HAP-1 (cell line): ENCODE data around the gene CDY2A.
"Not testable (repeated sequence)": the region's sequence is repeated elsewhere in the genome, so short reads cannot be mapped to it uniquely, and the experiment has no call there.

ENCODE experiments used
- DNase-seq, 2 experiments: peaks; one replicate each; pipeline ENCODE4 v3.0.0-alpha.2; 2016 to 2020; ENCODE audit warnings: low spot score in 2 of 2
- H3K27me3 ChIP-seq: fragments of 250-450 bp; sonication (Bioruptor Pico); 2 replicates; pipeline ENCODE4 v1.5.1; 2020; ENCODE audit warnings: low read depth, mild to moderate bottlenecking, moderate library complexity
- H3K36me3 ChIP-seq: fragments of 250-450 bp; sonication (Bioruptor Pico); replicated peaks from 2 replicates; pipeline ENCODE4 v1.5.1; 2020; ENCODE audit warnings: mild to moderate bottlenecking
- H3K4me1 ChIP-seq: fragments of 250-450 bp; sonication (Bioruptor Pico); 2 replicates; pipeline ENCODE4 v1.5.1; 2020; ENCODE audit warnings: mild to moderate bottlenecking
- H3K4me3 ChIP-seq: fragments of 250-450 bp; sonication (Bioruptor Pico); 2 replicates; pipeline ENCODE4 v1.5.1; 2020; ENCODE audit warnings: mild to moderate bottlenecking, moderate library complexity
- H3K9me3 ChIP-seq: fragments of 250-450 bp; sonication (Bioruptor Pico); 2 replicates; pipeline ENCODE4 v1.5.1; 2020; ENCODE audit warnings: mild to moderate bottlenecking, moderate library complexity
- in situ Hi-C: fragments of 300-500 bp; cut with MboI; formaldehyde crosslinking; loops from 3 replicates; pipeline ENCODE4 v1.14.3; 2020; ENCODE audit warnings: low sequenced_read_pairs, inconsistent platforms, mixed read lengths

Gene CDY2A, protein sequence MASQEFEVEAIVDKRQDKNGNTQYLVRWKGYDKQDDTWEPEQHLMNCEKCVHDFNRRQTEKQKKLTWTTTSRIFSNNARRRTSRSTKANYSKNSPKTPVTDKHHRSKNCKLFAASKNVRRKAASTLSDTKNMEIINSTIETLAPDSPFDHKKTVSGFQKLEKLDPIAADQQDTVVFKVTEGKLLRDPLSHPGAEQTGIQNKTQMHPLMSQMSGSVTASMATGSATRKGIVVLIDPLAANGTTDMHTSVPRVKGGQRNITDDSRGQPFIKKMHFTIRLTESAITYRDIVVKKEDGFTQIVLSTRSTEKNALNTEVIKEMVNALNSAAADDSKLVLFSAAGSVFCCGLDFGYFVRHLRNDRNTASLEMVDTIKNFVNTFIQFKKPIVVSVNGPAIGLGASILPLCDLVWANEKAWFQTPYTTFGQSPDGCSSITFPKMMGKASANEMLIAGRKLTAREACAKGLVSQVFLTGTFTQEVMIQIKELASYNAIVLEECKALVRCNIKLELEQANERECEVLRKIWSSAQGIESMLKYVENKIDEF

GRCh38 chrY:18025487-18025886 is at the start of gene CDY2A:
Gene CDY2A, plus strand, starts transcription at chrY:18025787. Its CDS starts 328 bp downstream, at chrY:18026115.
- H3K4me3 ChIP-seq, in situ Hi-C loops, DNase-seq, H3K9me3 ChIP-seq, H3K27me3 ChIP-seq, H3K4me1 ChIP-seq, H3K36me3 ChIP-seq: not testable (repeated sequence)

DNA sequence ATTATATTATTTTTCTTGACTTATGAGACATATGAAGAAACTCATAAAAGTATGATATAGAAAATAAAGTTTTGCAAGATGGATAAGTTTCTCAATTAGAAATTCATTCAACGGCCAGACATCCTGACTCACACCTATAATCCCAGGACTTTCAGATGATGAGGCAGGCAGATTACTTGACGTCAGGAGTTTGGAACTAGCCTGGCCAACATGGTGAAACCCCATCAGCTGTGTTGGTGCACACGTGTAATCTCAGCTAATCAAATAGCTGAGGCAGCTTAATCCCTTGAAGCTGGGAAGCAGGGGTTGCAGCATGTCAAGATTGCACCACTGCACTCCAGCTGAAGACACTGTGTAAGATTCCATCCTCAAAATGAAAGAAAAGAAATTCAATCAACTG is 28.0 kb upstream of the CDY2A start:
- H3K36me3 ChIP-seq, DNase-seq, in situ Hi-C loops, H3K27me3 ChIP-seq, H3K4me1 ChIP-seq, H3K9me3 ChIP-seq, H3K4me3 ChIP-seq: not testable (repeated sequence)

DNA sequence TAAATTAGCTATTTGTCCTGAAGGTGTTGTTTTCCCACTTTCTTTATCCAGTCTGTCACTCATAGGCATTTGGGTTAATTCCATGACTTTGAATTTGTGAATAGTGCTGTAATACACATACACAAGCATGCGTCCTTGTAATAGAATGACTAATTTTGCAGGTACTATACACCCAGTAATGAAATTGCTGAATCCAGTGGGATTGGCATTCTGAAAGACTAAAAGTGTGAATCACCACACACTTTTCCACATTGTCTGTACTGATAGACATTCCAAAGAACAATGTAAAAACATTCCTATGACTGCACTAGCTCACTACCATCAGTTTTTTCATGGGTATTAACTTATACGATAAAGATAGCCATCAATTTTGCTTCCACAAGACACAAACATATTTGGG is 27.3 kb upstream of the CDY2A start:
- H3K4me1 ChIP-seq, H3K4me3 ChIP-seq, H3K9me3 ChIP-seq, H3K36me3 ChIP-seq, H3K27me3 ChIP-seq, in situ Hi-C loops, DNase-seq: not testable (repeated sequence)

GRCh38 chrY:18023897-18024296 is 1.7 kb upstream of the CDY2A start:
- H3K9me3 ChIP-seq, in situ Hi-C loops, H3K36me3 ChIP-seq, H3K27me3 ChIP-seq, DNase-seq, H3K4me1 ChIP-seq, H3K4me3 ChIP-seq: not testable (repeated sequence)

DNA sequence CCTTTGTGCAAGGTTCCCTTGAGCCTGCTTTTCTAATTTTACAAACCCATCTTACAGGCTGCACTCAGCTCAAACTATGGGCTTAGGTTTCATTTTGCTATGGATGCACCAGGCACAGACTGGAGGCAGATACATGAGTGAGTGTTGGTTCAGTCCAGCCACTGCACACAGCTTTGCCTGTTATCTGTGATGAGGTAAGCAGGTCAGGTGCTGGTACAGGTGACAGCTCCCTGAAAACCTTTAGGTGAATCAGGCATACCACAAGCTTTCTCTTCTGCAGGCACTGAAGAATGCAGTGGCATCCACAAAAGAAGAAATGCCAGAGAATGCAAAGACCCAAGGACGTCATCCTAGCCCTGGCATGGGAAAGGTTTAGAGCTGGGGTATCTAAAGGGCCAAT is 3.3 kb downstream of the CDY2A start:
- H3K9me3 ChIP-seq, H3K27me3 ChIP-seq, H3K36me3 ChIP-seq, H3K4me1 ChIP-seq, DNase-seq, in situ Hi-C loops, H3K4me3 ChIP-seq: not testable (repeated sequence)

GRCh38 chrY:18030178-18030577 is 4.6 kb downstream of the CDY2A start:
- H3K9me3 ChIP-seq, H3K27me3 ChIP-seq, H3K4me3 ChIP-seq, in situ Hi-C loops, H3K36me3 ChIP-seq, DNase-seq, H3K4me1 ChIP-seq: not testable (repeated sequence)

GRCh38 chrY:18034100-18034814 is 8.7 kb downstream of the CDY2A start:
- in situ Hi-C loops, H3K9me3 ChIP-seq, H3K4me3 ChIP-seq, DNase-seq, H3K27me3 ChIP-seq, H3K36me3 ChIP-seq, H3K4me1 ChIP-seq: not testable (repeated sequence)

GRCh38 chrY:18034864-18035263 is 9.3 kb downstream of the CDY2A start:
- H3K9me3 ChIP-seq, H3K36me3 ChIP-seq, H3K4me3 ChIP-seq, H3K4me1 ChIP-seq, H3K27me3 ChIP-seq, in situ Hi-C loops, DNase-seq: not testable (repeated sequence)

GRCh38 chrY:18044990-18045389 is 19.4 kb downstream of the CDY2A start:
- H3K36me3 ChIP-seq, H3K4me3 ChIP-seq, DNase-seq, H3K4me1 ChIP-seq, in situ Hi-C loops, H3K27me3 ChIP-seq, H3K9me3 ChIP-seq: not testable (repeated sequence)

GRCh38 chrY:18048149-18049040 is 22.8 kb downstream of the CDY2A start:
- H3K36me3 ChIP-seq, in situ Hi-C loops: not testable (repeated sequence)

DNA sequence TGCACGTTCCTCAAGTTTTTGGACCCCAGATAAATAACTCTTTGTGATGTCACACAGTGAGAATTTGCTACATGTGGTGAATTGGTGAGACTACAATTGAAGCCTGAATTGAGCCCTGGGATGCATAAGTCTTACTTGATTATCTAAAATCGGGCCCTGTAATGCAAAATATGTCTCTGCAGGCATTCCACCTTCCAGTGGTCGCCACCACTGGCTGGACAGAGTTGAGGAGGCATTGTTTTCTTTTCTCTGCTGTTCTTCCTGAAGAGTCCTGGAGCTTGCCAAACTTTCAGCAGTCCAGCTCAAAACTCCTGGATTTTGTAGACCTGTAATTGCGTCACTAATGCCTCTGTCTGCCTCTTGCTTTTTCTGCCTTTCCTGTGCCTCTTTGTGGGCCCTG is 23.5 kb downstream of the CDY2A start:
- H3K9me3 ChIP-seq, H3K4me3 ChIP-seq, in situ Hi-C loops, H3K27me3 ChIP-seq, H3K4me1 ChIP-seq, DNase-seq, H3K36me3 ChIP-seq: not testable (repeated sequence)

More at GRCh38 chrY:18048149-18049040, 22.8 kb downstream of the CDY2A start:
- H3K4me3 ChIP-seq, H3K4me1 ChIP-seq, H3K9me3 ChIP-seq, H3K27me3 ChIP-seq, DNase-seq: not testable (repeated sequence)

DNA sequence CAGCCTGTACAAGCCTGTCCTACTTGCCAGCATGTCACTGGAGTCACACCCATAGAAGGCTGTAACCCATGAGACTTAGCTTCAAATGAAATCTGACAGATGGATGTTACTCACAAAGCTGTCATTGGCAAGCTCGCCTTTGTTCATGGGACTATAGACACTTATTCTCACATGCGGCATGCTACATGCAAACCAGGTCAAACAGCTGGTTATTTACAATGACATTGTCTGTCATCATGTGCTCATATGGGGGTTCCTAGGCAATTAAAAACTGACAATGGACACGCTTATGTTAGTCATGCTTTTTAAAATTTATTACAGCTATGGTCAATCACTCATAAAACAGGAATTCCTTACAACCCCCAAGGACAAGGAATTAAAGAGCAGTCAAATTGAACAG is 30.9 kb downstream of the CDY2A start:
- H3K36me3 ChIP-seq, H3K27me3 ChIP-seq, DNase-seq, H3K4me3 ChIP-seq, H3K9me3 ChIP-seq, in situ Hi-C loops, H3K4me1 ChIP-seq: not testable (repeated sequence)

DNA sequence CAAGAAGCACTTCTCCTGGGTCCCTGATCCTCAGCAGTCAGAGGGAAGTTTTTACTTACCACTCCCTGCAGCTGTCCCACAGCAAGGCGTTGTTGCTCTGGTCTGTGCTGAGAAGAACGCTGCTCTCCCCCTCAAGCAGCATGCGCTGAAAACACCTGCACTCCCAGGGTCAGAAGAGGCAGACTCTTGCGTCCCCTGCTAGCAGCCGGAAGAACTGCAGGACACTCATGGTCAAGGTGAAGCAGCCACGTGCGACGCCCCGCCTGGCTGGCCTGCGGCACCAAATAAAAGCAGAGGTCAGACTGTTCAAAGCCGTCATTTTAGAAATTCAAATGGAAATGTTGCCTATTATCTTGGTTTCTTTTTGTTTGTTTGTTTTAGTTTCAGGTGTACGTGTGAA is 47.9 kb downstream of the CDY2A start:
- DNase-seq, H3K4me1 ChIP-seq, H3K9me3 ChIP-seq, H3K4me3 ChIP-seq, in situ Hi-C loops, H3K27me3 ChIP-seq, H3K36me3 ChIP-seq: not testable (repeated sequence)
